ENCODE measurements around the gene NHS. TPM values are rescaled to one million over a fixed set of nuclear protein-coding genes. Genes with fewer than 3 reads are reported as not detected.

The NHS gene
- total and polyA plus RNA-seq, 2 of the 4 experiments (the other 2 are of a cell fraction): 0.36 to 0.90 TPM

- H2BK120ac ChIP-seq (ENCODE audit: low read depth, low read length): no peak overlapping the region
- no peak overlapping the region for H3K56ac ChIP-seq (ENCODE audit: extremely low read depth, insufficient read depth, low read length)
- H2BK15ac ChIP-seq (ENCODE audit: low read depth, low read length): no peak overlapping the region
- no peak overlapping the region for H2AFZ ChIP-seq (replicated peaks; ENCODE audit: low read length, poor library complexity)
- H4K91ac ChIP-seq (ENCODE audit: insufficient read depth, low read depth, low read length): no peak overlapping the region
- no peak overlapping the region for H2BK20ac ChIP-seq (ENCODE audit: low read depth, low read length)
- no peak overlapping the region for H3K23ac ChIP-seq (ENCODE audit: low read depth, low read length)
- H3K27ac ChIP-seq (ENCODE audit: insufficient read depth, low read length): no peak overlapping the region
- no peak for ATAC-seq (ENCODE audit: low read depth)
- BruUV-seq (replicated peaks): no TSS peak
- in situ Hi-C loops (cut with MboI; ENCODE audit: low sequenced_read_pairs) (no loop called here), dilution Hi-C loops (cut with HindIII; ENCODE audit: low sequenced_read_pairs, unreplicated experiment) (no loop called here), intact Hi-C loops (cut with micrococcal nuclease) (no loop called here)
- no peak overlapping the region for H3K14ac ChIP-seq (replicated peaks; ENCODE audit: low read depth, low read length)
- H3K27me3 ChIP-seq (ENCODE audit: control insufficient read depth, insufficient read depth, low read length): no peaks in the 10 kb centered on the region; the same call in 1 of the 2 replicates
- H4K20me1 ChIP-seq (ENCODE audit: insufficient read depth, low read length): no peaks in the 10 kb centered on the region
- ChIA-PET POLR2A (ENCODE audit: unreplicated experiment) (no interaction called here), CTCF (no interaction called here)
- no peak overlapping the region for H4K8ac ChIP-seq (ENCODE audit: low read depth in 2 of 2, low read length in 2 of 2)
- no CpG with 5 or more reads among the region's 2 CpGs for WGBS, 2 experiments (ENCODE audit: extremely low coverage in 2 of 2, insufficient read length in 1 of 2)
- no peak overlapping the region for H3K4me3 ChIP-seq (ENCODE audit: insufficient read depth, low read depth, low read length)
- H2BK5ac ChIP-seq (ENCODE audit: low read depth, low read length, poor library complexity, severe bottlenecking): no peak overlapping the region
- no peak overlapping the region for H3K9ac ChIP-seq (ENCODE audit: low read depth, low read length)
- no peaks in the 10 kb centered on the region for H3K79me1 ChIP-seq (ENCODE audit: low read depth in 1 of 2, low read length in 2 of 2)
- no peaks in the 10 kb centered on the region for H3K9me3 ChIP-seq (ENCODE audit: control insufficient read depth, insufficient read depth, low read length)
- H3K9me1 ChIP-seq (ENCODE audit: insufficient read depth, low read length): 0 out of 2 replicates have a peak, but pooled peaks cover 6% of the 10 kb centered on the region
- no peak overlapping the region for H4K5ac ChIP-seq (ENCODE audit: low read depth, low read length)
- H3K36me3 ChIP-seq (ENCODE audit: control insufficient read depth, insufficient read depth, low read length): no peaks in the 10 kb centered on the region
- no peak overlapping the region for H2AK9ac ChIP-seq (replicated peaks; ENCODE audit: low read depth, low read length, poor library complexity)
- DNase-seq: no peak
- TF ChIP-seq CEBPB (IDR thresholded peaks at IDR 0.05; ENCODE audit: low read depth, low read length) (peak; percentile 70), FOS (IDR thresholded peaks at IDR 0.05; ENCODE audit: low read depth, low read length) (no peak)
- TF ChIP-seq, protein P1, sequence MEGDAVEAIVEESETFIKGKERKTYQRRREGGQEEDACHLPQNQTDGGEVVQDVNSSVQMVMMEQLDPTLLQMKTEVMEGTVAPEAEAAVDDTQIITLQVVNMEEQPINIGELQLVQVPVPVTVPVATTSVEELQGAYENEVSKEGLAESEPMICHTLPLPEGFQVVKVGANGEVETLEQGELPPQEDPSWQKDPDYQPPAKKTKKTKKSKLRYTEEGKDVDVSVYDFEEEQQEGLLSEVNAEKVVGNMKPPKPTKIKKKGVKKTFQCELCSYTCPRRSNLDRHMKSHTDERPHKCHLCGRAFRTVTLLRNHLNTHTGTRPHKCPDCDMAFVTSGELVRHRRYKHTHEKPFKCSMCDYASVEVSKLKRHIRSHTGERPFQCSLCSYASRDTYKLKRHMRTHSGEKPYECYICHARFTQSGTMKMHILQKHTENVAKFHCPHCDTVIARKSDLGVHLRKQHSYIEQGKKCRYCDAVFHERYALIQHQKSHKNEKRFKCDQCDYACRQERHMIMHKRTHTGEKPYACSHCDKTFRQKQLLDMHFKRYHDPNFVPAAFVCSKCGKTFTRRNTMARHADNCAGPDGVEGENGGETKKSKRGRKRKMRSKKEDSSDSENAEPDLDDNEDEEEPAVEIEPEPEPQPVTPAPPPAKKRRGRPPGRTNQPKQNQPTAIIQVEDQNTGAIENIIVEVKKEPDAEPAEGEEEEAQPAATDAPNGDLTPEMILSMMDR (conservative IDR thresholded peaks at IDR 0.05; ENCODE audit: low read depth, low read length): no peak
- H3K4me1 ChIP-seq (ENCODE audit: control insufficient read depth, insufficient read depth, low read length): peaks cover 3% of the 10 kb centered on the region
- no peak overlapping the region for H3K18ac ChIP-seq (ENCODE audit: low read depth, low read length)
- H3K4ac ChIP-seq (ENCODE audit: low read depth, low read length): no peak overlapping the region
- H3K4me2 ChIP-seq (ENCODE audit: low read depth, low read length): no peak overlapping the region
- no peak overlapping the region for H2AK5ac ChIP-seq (ENCODE audit: low read depth, low read length)
Observed at GRCh38 chrX:17705211-17705610, 330.2 kb downstream of the NHS start.
